Rectal smooth muscle tissue (tissue), 1 donor: Measurements from ENCODE around the gene GLO1.

Source experiments
- H3K27ac ChIP-seq: one replicate; pipeline ENCODE4 v1.7.0; 2013; ENCODE audit warnings: low read depth, low read length, inconsistent platforms
- H3K27me3 ChIP-seq: one replicate; pipeline ENCODE4 v1.7.0; 2013; ENCODE audit warnings: low read length; ENCODE audit not compliant: control insufficient read depth, insufficient read depth
- H3K36me3 ChIP-seq: one replicate; pipeline ENCODE4 v1.7.0; 2013; ENCODE audit warnings: low read length; ENCODE audit not compliant: control insufficient read depth, insufficient read depth
- H3K4me1 ChIP-seq: one replicate; pipeline ENCODE4 v1.7.0; 2013; ENCODE audit warnings: low read length; ENCODE audit not compliant: control insufficient read depth, insufficient read depth
- H3K4me3 ChIP-seq: one replicate; pipeline ENCODE4 v1.7.0; 2013; ENCODE audit warnings: low read length
- H3K9ac ChIP-seq: one replicate; pipeline ENCODE4 v1.7.0; 2013; ENCODE audit warnings: low read length

GLO1 gene

GRCh38 chr6:38678178-38678760, 24.7 kb downstream of the GLO1 start:
- Histone ChIP-seq H3K36me3 (peaks cover 5% of the 10 kb centered on the region), H3K4me1 (no peaks in the 10 kb centered on the region), H3K27ac (no peak overlapping the region), H3K9ac (no peak overlapping the region), H3K27me3 (no peaks in the 10 kb centered on the region), H3K4me3 (no peak overlapping the region)

DNA sequence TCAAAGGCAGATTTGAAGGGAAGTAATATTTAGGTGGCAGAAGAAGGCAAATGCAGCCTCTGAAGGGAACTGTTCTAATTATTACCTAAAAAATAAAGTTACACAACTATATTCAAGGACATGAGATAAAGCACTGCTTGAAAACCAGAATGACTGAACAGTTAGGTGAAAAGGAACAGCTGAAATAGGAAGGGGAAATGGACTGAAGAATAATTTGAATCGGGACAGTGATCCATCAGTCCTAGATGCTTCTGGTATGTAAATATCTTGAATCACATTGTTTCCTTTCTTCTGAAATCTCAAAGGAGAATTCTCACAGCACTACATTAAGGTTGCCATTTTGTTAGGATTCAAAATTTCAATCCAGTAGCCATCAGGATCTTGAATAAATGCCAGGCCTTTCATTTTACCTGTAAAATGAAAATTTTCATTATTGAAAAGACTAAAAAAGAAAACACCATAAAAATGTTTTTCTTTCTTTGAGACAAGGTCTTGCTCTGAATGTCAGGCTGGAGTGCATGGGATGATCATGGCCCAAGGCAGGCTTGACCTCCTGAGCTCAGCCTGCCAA, 25.9 kb downstream of the GLO1 start:
- H3K4me3 ChIP-seq = no peak overlapping the region
- peaks cover 5% of the 10 kb centered on the region for H3K36me3 ChIP-seq
- H3K9ac ChIP-seq = no peak overlapping the region
- H3K27ac ChIP-seq = no peak overlapping the region
- no peaks in the 10 kb centered on the region for H3K27me3 ChIP-seq
- H3K4me1 ChIP-seq = no peaks in the 10 kb centered on the region

DNA sequence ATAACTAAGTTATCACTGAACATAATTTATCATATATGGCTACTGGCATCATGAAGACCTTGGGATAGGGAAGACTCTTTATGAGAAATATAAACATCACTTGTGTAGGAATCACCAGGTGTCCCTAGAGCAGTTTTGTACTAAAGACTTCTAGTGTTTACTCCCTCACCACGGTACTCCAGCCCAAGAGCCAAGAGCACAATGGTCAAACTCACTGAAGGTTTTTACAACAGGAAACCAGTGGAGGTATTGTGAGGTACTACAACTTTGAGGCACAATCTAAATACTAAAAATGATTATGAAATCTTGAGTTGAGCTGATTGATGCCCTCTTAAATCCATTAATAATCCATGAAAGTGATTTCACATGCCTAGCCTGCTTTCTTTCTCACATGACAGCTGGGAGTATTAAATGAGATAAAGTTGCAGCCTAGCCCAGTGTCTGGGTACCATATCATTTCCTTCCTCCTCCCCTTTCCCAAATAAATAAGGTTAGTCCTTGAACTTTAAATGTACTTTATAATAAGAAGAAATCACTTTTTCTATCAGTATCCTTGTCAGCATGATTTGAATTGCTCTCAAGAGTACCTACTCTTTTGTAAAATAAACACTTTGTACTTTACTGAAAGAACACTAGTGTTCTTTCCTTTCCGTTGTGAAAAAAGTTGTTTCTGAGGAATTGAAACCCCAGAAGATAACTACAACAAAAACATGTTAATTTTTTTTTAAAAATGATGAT, 26.5 kb downstream of the GLO1 start:
- Histone ChIP-seq H3K4me1 (no peaks in the 10 kb centered on the region), H3K36me3 (peaks cover 5% of the 10 kb centered on the region), H3K9ac (no peak overlapping the region), H3K27ac (no peak overlapping the region), H3K27me3 (no peaks in the 10 kb centered on the region), H3K4me3 (no peak overlapping the region)

- Histone ChIP-seq H3K27me3 (no peaks in the 10 kb centered on the region), H3K4me3 (no peak overlapping the region), H3K36me3 (peaks cover 5% of the 10 kb centered on the region), H3K4me1 (no peaks in the 10 kb centered on the region), H3K9ac (no peak overlapping the region), H3K27ac (no peak overlapping the region)
Measured at GRCh38 chr6:38673397-38674165, 29.4 kb downstream of the GLO1 start.

DNA sequence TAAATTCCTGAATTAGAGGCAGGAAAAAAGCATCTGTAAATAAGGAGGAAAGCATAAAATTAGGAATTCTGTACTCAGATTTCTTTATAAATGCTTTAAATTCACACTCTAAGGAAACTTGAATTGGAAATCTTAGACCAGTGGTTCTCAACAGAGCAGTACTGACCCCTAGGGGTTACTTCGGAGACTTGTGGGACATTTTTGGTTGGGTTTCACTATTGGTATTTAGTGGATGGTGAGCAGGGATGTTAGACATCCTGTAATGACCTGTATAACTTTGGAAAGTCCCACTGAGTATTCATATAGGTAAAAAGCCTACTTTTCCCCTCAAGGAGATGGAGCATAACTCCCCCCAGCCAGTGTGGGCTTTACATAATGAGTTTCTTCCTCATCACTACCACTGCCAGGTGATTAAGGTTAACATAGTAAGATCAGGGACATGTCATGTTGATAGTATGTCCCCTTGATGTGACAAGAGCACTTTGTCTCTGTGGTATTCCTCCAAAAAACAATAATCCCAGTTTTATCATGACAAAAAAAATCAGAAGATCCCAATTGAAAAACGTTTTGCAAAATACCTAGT, 31.0 kb downstream of the GLO1 start:
- Histone ChIP-seq H3K27me3 (no peaks in the 10 kb centered on the region), H3K9ac (no peak overlapping the region), H3K36me3 (peaks cover 5% of the 10 kb centered on the region), H3K4me3 (no peak overlapping the region), H3K4me1 (no peaks in the 10 kb centered on the region), H3K27ac (no peak overlapping the region)

- Histone ChIP-seq H3K4me1 (no peaks in the 10 kb centered on the region), H3K4me3 (no peak overlapping the region), H3K27me3 (no peaks in the 10 kb centered on the region), H3K27ac (no peak overlapping the region), H3K9ac (no peak overlapping the region), H3K36me3 (no peaks in the 10 kb centered on the region)
Measured at GRCh38 chr6:38658418-38659167, 44.4 kb downstream of the GLO1 start.

DNA sequence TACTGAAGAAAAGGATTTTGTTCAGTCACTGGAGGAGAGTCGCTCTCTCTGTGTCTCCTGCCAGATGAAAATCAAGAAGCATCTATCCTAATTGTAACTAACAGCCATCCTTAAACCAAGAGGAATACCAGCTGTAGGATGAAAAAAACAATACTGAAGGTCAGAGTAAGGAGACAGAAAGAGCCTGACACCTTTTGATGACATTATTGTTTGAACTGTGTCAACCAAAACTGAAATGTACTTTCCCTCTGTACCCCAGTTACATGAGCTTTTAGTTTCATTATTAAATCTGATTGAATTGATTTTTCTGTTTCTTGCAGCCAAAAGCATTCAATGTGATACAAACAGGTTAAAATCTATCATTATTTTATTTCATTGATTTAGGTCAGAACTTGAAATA, 46.0 kb downstream of the GLO1 start:
- H3K27ac ChIP-seq = no peak overlapping the region
- H3K36me3 ChIP-seq = no peaks in the 10 kb centered on the region
- no peaks in the 10 kb centered on the region for H3K27me3 ChIP-seq
- H3K4me3 ChIP-seq = no peak overlapping the region
- no peak overlapping the region for H3K9ac ChIP-seq
- H3K4me1 ChIP-seq = no peaks in the 10 kb centered on the region

- Histone ChIP-seq H3K27ac (no peak overlapping the region), H3K27me3 (no peaks in the 10 kb centered on the region), H3K9ac (no peak overlapping the region), H3K36me3 (no peaks in the 10 kb centered on the region), H3K4me1 (no peaks in the 10 kb centered on the region), H3K4me3 (no peak overlapping the region)
Measured at GRCh38 chr6:38654263-38654662, 48.7 kb downstream of the GLO1 start.

DNA sequence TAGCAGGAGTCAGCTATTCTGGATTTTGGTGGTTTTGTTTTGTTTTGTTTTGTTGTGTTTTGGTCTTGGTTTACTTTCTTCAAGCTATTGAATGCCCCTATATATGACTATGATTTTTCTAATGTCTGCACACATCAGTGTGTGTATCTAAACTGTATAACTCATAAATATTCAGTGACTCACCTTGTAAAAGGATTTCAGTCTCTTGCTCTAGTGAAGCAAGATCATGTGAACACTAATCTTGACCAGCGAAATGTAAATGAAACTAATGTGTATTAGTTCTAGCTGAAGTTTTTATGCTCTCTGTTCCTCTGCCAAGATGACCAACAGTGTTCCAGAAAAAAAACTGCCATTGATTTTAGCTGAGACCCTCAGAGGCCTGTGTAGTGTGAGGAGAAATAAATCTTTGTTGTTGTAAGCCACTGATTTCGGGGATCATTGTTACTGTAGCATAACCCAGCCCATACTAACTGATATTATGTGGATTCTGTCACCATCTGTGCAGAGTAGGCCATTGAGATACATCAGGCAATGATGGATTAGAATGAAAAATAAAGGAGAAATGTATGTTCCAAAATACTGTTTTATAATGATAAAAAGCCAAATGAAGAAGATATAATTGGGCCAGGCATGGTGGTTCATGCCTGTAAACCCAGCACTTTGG, 51.7 kb downstream of the GLO1 start:
- H3K27ac ChIP-seq = no peak overlapping the region
- no peak overlapping the region for H3K4me3 ChIP-seq
- H3K27me3 ChIP-seq = no peaks in the 10 kb centered on the region
- no peaks in the 10 kb centered on the region for H3K4me1 ChIP-seq
- no peaks in the 10 kb centered on the region for H3K36me3 ChIP-seq
- H3K9ac ChIP-seq = no peak overlapping the region

DNA sequence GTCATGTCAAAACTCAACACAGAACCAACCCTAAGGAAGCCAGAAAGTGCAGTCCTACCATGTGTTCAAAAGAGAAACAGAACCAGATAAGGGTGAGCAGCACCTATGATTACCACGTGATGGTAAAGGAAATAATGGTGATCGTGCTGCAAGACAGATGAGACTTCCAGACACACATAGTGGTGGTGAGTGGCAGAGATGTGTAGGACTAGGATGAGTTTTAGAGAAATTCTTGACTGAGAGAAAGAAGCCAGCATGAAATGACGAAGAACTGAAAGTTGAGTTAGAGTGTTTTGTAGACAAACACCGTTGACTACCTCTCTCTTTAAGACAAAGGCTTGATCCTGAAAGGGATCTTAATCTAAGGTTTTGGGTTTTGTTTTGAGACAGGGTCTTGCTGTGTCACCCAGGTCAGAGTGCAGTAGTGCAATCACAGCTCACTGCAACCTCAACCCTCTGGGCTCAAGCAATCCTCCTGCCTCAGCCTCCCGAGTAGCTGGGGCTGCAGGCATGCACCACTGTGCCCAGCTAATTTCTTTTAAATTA, 52.7 kb downstream of the GLO1 start:
- Histone ChIP-seq H3K4me1 (no peaks in the 10 kb centered on the region), H3K4me3 (no peak overlapping the region), H3K36me3 (no peaks in the 10 kb centered on the region), H3K27ac (no peak overlapping the region), H3K27me3 (no peaks in the 10 kb centered on the region), H3K9ac (no peak overlapping the region)

GRCh38 chr6:38649744-38650143, 53.2 kb downstream of the GLO1 start:
- Histone ChIP-seq H3K4me3 (no peak overlapping the region), H3K27me3 (no peaks in the 10 kb centered on the region), H3K36me3 (no peaks in the 10 kb centered on the region), H3K27ac (no peak overlapping the region), H3K4me1 (no peaks in the 10 kb centered on the region), H3K9ac (no peak overlapping the region)
